GM23338 (cell line): ENCODE data around the gene DCLRE1B. TPM values are rescaled to one million over a fixed set of nuclear protein-coding genes. Genes with fewer than 3 reads are reported as not detected.

Experiments used
- ATAC-seq: fragments of 200-7000 bp; cut with Tn5 transposase; 3 replicates; pipeline ENCODE4 v1.9.1; 2020
- DNase-seq: peaks from one replicate; pipeline ENCODE4 v3.0.0-alpha.2; 2015; ENCODE audit warnings: low spot score
- H2AFZ ChIP-seq: fragments of 200-600 bp; sonication (generic); 2 replicates; pipeline ENCODE4 v1.8.0; 2016; ENCODE audit warnings: antibody characterized with exemption, mild to moderate bottlenecking, moderate library complexity
- H3F3A ChIP-seq: fragments of 200-600 bp; sonication (generic); replicated peaks from 2 replicates; pipeline ENCODE4 v1.8.0; 2017; ENCODE audit warnings: antibody characterized with exemption, mixed run types, low read depth
- H3K27ac ChIP-seq: fragments of 200-600 bp; sonication (generic); 2 replicates; pipeline ENCODE4 v1.6.1; 2016; ENCODE audit warnings: low read depth
- H3K27me3 ChIP-seq: fragments of 200-600 bp; sonication (generic); 2 replicates; pipeline ENCODE4 v1.8.0; 2016; ENCODE audit warnings: mild to moderate bottlenecking, mixed run types, moderate library complexity; ENCODE audit not compliant: insufficient read depth
- H3K36me3 ChIP-seq: fragments of 200-600 bp; sonication (generic); 2 replicates; pipeline ENCODE4 v1.8.0; 2016; ENCODE audit warnings: mild to moderate bottlenecking; ENCODE audit not compliant: insufficient read depth
- H3K4me1 ChIP-seq: fragments of 200-600 bp; sonication (generic); 2 replicates; pipeline ENCODE4 v1.8.0; 2016; ENCODE audit warnings: mild to moderate bottlenecking, moderate library complexity; ENCODE audit not compliant: insufficient read depth
- H3K4me2 ChIP-seq: fragments of 200-600 bp; sonication (generic); 2 replicates; pipeline ENCODE4 v1.7.1; 2017; ENCODE audit warnings: mixed run types
- H3K4me3 ChIP-seq: fragments of 200-600 bp; sonication (generic); 2 replicates; pipeline ENCODE4 v1.6.1; 2016; ENCODE audit warnings: mixed run types
- H3K79me2 ChIP-seq: fragments of 200-600 bp; sonication (generic); replicated peaks from 2 replicates; pipeline ENCODE4 v1.8.0; 2017; ENCODE audit warnings: mild to moderate bottlenecking; ENCODE audit not compliant: insufficient read depth
- H3K9me2 ChIP-seq: fragments of 200-600 bp; sonication (generic); 2 replicates; pipeline ENCODE4 v1.8.0; 2017; ENCODE audit not compliant: insufficient read depth
- H4K20me1 ChIP-seq: fragments of 200-600 bp; sonication (generic); replicated peaks from 2 replicates; pipeline ENCODE4 v1.8.0; 2017; ENCODE audit warnings: mild to moderate bottlenecking; ENCODE audit not compliant: insufficient read depth
- H3K27ac Mint-ChIP-seq: 2 replicates; pipeline ENCODE4 v1.8.0; 2020; ENCODE audit warnings: inconsistent platforms, mild to moderate bottlenecking, moderate library complexity, mixed read lengths
- H3K27me3 Mint-ChIP-seq: 3 replicates; pipeline ENCODE4 v1.8.0; 2022; ENCODE audit warnings: low read depth, mild to moderate bottlenecking, moderate library complexity, mixed read lengths, inconsistent platforms; ENCODE audit not compliant: insufficient read depth, poor library complexity
- H3K36me3 Mint-ChIP-seq: 3 replicates; pipeline ENCODE4 v1.8.0; 2021; ENCODE audit warnings: low read depth, mild to moderate bottlenecking, inconsistent platforms, moderate library complexity, mixed read lengths
- H3K4me1 Mint-ChIP-seq: 3 replicates; pipeline ENCODE4 v1.8.0; 2020; ENCODE audit warnings: mild to moderate bottlenecking, inconsistent platforms, mixed read lengths
- H3K4me3 Mint-ChIP-seq: 3 replicates; pipeline ENCODE4 v1.8.0; 2021; ENCODE audit warnings: moderate library complexity, mild to moderate bottlenecking, inconsistent platforms, mixed read lengths
- H3K9me3 Mint-ChIP-seq: 3 replicates; pipeline ENCODE4 v1.8.0; 2020; ENCODE audit warnings: moderate library complexity, mild to moderate bottlenecking, inconsistent platforms, mixed read lengths
- CREB1 ChIP-seq: fragments of 250-450 bp; sonication (Bioruptor Pico); IDR thresholded peaks from 2 replicates; pipeline ENCODE4 v1.5.0; 2020; ENCODE audit warnings: low read depth, mild to moderate bottlenecking, moderate library complexity
- EZH2 ChIP-seq: fragments of 200-600 bp; sonication (generic); IDR thresholded peaks from one replicate; pipeline ENCODE4 v1.8.0; 2017; ENCODE audit warnings: antibody characterized with exemption, mild to moderate bottlenecking, low read depth; ENCODE audit not compliant: unreplicated experiment
- EZH2phosphoT487 ChIP-seq: fragments of 200-600 bp; sonication (generic); IDR thresholded peaks from one replicate; pipeline ENCODE4 v1.8.1; 2018; ENCODE audit warnings: antibody characterized with exemption; ENCODE audit not compliant: unreplicated experiment
- JUNB ChIP-seq: IDR thresholded peaks from one replicate; pipeline ENCODE4 v1.6.1; 2016; ENCODE audit warnings: antibody characterized with exemption; ENCODE audit not compliant: unreplicated experiment
- NANOG ChIP-seq: IDR thresholded peaks from 2 replicates; pipeline ENCODE4 v1.6.1; 2016; ENCODE audit warnings: antibody characterized with exemption, borderline replicate concordance
- POLR2AphosphoS5 ChIP-seq: IDR thresholded peaks from 2 replicates; pipeline ENCODE4 v1.6.1; 2016; ENCODE audit warnings: antibody characterized with exemption, low read depth
- STAT1 ChIP-seq: IDR thresholded peaks from one replicate; pipeline ENCODE4 v1.6.1; 2016; ENCODE audit warnings: antibody characterized with exemption; ENCODE audit not compliant: unreplicated experiment
- ZNF114 ChIP-seq: fragments of 250-450 bp; sonication (Bioruptor Pico); IDR thresholded peaks from 2 replicates; pipeline ENCODE4 v1.5.0; 2020; ENCODE audit warnings: mild to moderate bottlenecking, moderate library complexity
- ZNF331 ChIP-seq: fragments of 250-450 bp; sonication (Bioruptor Pico); IDR thresholded peaks from 2 replicates; pipeline ENCODE4 v1.5.0; 2020; ENCODE audit warnings: low read depth, mild to moderate bottlenecking, moderate library complexity
- polyA plus RNA-seq: library from polyadenylated mRNA; unstranded; fragments of >200 nt; fragmentation: Nextera tagmentation; extraction: Ambion mirVana; gene quantifications from 2 replicates; pipeline ENCODE4 v1.2.1, GENCODE V29; 2016
- total RNA-seq: library from RNA; depleted of rRNA; stranded (reverse); fragments of >200 nt; shearing (Covaris generic); gene quantifications from 2 replicates; pipeline ENCODE4 v1.2.3, GENCODE V29; 2014
- TF ChIP-seq, protein P1 (sequence below): IDR thresholded peaks from 2 replicates; pipeline ENCODE4 v1.6.1; 2016; ENCODE audit warnings: antibody characterized with exemption
- TF ChIP-seq, protein P2 (sequence below): fragments of 250-450 bp; sonication (Bioruptor Pico); IDR thresholded peaks from 2 replicates; pipeline ENCODE4 v1.5.0; 2020; ENCODE audit warnings: mild to moderate bottlenecking, moderate library complexity
- TF ChIP-seq, protein P3 (sequence below): IDR thresholded peaks from one replicate; pipeline ENCODE4 v1.6.1; 2018; ENCODE audit warnings: antibody characterized with exemption; ENCODE audit not compliant: unreplicated experiment
- TF ChIP-seq, protein P4 (sequence below), 2 experiments: fragments of 200-600 bp in 1 of 2; sonication (generic) in 1 of 2; conservative IDR thresholded peaks; 2 replicates each; pipeline versions ENCODE4 v1.5.1 to v1.6.1; 2016 to 2017; ENCODE audit warnings: antibody characterized with exemption in 2 of 2, low read depth in 2 of 2, mild to moderate bottlenecking in 2 of 2, moderate library complexity in 1 of 2

The DCLRE1B gene
- total and polyA plus RNA-seq, 2 experiments from 2014 or later: 6.3 to 9.7 TPM

DNA sequence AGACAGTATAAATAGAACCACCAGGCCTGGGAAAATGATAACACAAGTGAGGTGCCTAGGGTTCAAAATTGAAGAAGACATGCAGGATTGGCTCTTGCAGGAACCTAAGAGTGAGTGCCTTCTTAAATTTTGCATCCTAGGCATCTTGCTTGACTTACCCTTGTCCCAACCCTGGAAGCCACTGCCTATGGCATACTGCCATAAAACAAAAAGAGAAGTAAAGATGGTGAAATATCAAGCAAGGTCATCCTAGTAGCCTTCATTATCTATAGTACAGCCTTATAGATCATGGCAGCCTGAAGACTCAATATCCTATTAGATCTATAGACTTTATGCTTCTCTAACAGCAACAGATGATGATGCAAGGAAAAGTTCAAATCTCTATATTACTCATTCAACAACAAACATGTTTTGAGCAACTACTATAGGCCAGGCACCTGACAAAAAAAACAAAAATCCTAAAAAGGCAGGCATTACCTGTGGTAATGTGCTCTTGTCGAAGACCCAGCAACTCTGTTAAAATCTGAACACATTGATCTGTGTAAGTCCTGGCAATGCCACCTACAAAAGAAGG is 6.8 kb upstream of the DCLRE1B start:
- H3K4me3 ChIP-seq: no peak overlapping the region
- H3K4me1 ChIP-seq: peaks cover under 1% of the 10 kb centered on the region; the same call in 1 of the 2 replicates
- no peaks in the 10 kb centered on the region; the same call in 1 of the 2 replicates for H3K36me3 ChIP-seq
- no peak overlapping the region for H3K4me3 Mint-ChIP-seq
- H2AFZ ChIP-seq: no peak overlapping the region
- H3K9me2 ChIP-seq: no peaks in the 10 kb centered on the region
- H3K27ac ChIP-seq: no peak overlapping the region
- H3K27me3 ChIP-seq: no peaks in the 10 kb centered on the region
- H3K4me1 Mint-ChIP-seq: peaks cover under 1% of the 10 kb centered on the region; the same call in 1 of the 3 replicates
- DNase-seq (no peak), ATAC-seq (no peak)
- H3K9me3 Mint-ChIP-seq: no peaks in the 10 kb centered on the region
- no peak overlapping the region for H3K4me2 ChIP-seq
- no peaks in the 10 kb centered on the region for H4K20me1 ChIP-seq
- TF ChIP-seq, protein P1, sequence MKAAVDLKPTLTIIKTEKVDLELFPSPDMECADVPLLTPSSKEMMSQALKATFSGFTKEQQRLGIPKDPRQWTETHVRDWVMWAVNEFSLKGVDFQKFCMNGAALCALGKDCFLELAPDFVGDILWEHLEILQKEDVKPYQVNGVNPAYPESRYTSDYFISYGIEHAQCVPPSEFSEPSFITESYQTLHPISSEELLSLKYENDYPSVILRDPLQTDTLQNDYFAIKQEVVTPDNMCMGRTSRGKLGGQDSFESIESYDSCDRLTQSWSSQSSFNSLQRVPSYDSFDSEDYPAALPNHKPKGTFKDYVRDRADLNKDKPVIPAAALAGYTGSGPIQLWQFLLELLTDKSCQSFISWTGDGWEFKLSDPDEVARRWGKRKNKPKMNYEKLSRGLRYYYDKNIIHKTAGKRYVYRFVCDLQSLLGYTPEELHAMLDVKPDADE: no peak
- TF ChIP-seq EZH2: no peak
- TF ChIP-seq, protein P2, sequence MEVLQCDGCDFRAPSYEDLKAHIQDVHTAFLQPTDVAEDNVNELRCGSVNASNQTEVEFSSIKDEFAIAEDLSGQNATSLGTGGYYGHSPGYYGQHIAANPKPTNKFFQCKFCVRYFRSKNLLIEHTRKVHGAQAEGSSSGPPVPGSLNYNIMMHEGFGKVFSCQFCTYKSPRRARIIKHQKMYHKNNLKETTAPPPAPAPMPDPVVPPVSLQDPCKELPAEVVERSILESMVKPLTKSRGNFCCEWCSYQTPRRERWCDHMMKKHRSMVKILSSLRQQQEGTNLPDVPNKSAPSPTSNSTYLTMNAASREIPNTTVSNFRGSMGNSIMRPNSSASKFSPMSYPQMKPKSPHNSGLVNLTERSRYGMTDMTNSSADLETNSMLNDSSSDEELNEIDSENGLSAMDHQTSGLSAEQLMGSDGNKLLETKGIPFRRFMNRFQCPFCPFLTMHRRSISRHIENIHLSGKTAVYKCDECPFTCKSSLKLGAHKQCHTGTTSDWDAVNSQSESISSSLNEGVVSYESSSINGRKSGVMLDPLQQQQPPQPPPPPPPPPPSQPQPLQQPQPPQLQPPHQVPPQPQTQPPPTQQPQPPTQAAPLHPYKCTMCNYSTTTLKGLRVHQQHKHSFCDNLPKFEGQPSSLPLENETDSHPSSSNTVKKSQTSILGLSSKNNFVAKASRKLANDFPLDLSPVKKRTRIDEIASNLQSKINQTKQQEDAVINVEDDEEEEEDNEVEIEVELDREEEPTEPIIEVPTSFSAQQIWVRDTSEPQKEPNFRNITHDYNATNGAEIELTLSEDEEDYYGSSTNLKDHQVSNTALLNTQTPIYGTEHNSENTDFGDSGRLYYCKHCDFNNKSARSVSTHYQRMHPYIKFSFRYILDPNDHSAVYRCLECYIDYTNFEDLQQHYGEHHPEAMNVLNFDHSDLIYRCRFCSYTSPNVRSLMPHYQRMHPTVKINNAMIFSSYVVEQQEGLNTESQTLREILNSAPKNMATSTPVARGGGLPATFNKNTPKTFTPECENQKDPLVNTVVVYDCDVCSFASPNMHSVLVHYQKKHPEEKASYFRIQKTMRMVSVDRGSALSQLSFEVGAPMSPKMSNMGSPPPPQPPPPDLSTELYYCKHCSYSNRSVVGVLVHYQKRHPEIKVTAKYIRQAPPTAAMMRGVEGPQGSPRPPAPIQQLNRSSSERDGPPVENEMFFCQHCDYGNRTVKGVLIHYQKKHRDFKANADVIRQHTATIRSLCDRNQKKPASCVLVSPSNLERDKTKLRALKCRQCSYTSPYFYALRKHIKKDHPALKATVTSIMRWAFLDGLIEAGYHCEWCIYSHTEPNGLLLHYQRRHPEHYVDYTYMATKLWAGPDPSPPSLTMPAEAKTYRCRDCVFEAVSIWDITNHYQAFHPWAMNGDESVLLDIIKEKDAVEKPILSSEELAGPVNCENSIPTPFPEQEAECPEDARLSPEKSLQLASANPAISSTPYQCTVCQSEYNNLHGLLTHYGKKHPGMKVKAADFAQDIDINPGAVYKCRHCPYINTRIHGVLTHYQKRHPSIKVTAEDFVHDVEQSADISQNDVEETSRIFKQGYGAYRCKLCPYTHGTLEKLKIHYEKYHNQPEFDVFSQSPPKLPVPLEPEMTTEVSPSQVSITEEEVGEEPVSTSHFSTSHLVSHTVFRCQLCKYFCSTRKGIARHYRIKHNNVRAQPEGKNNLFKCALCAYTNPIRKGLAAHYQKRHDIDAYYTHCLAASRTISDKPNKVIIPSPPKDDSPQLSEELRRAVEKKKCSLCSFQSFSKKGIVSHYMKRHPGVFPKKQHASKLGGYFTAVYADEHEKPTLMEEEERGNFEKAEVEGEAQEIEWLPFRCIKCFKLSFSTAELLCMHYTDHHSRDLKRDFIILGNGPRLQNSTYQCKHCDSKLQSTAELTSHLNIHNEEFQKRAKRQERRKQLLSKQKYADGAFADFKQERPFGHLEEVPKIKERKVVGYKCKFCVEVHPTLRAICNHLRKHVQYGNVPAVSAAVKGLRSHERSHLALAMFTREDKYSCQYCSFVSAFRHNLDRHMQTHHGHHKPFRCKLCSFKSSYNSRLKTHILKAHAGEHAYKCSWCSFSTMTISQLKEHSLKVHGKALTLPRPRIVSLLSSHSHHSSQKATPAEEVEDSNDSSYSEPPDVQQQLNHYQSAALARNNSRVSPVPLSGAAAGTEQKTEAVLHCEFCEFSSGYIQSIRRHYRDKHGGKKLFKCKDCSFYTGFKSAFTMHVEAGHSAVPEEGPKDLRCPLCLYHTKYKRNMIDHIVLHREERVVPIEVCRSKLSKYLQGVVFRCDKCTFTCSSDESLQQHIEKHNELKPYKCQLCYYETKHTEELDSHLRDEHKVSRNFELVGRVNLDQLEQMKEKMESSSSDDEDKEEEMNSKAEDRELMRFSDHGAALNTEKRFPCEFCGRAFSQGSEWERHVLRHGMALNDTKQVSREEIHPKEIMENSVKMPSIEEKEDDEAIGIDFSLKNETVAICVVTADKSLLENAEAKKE: no peak
- no peak for TF ChIP-seq ZNF114 (CRISPR knock-in tag)
- no peak for TF ChIP-seq POLR2AphosphoS5
- no peak for TF ChIP-seq CREB1
- no peak for TF ChIP-seq NANOG
- TF ChIP-seq EZH2phosphoT487: no peak
- TF ChIP-seq JUNB: no peak
- TF ChIP-seq ZNF331 (CRISPR knock-in tag): no peak
- TF ChIP-seq, protein P3, sequence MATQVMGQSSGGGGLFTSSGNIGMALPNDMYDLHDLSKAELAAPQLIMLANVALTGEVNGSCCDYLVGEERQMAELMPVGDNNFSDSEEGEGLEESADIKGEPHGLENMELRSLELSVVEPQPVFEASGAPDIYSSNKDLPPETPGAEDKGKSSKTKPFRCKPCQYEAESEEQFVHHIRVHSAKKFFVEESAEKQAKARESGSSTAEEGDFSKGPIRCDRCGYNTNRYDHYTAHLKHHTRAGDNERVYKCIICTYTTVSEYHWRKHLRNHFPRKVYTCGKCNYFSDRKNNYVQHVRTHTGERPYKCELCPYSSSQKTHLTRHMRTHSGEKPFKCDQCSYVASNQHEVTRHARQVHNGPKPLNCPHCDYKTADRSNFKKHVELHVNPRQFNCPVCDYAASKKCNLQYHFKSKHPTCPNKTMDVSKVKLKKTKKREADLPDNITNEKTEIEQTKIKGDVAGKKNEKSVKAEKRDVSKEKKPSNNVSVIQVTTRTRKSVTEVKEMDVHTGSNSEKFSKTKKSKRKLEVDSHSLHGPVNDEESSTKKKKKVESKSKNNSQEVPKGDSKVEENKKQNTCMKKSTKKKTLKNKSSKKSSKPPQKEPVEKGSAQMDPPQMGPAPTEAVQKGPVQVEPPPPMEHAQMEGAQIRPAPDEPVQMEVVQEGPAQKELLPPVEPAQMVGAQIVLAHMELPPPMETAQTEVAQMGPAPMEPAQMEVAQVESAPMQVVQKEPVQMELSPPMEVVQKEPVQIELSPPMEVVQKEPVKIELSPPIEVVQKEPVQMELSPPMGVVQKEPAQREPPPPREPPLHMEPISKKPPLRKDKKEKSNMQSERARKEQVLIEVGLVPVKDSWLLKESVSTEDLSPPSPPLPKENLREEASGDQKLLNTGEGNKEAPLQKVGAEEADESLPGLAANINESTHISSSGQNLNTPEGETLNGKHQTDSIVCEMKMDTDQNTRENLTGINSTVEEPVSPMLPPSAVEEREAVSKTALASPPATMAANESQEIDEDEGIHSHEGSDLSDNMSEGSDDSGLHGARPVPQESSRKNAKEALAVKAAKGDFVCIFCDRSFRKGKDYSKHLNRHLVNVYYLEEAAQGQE: no peak
- no peak for TF ChIP-seq STAT1
- TF ChIP-seq, protein P4, sequence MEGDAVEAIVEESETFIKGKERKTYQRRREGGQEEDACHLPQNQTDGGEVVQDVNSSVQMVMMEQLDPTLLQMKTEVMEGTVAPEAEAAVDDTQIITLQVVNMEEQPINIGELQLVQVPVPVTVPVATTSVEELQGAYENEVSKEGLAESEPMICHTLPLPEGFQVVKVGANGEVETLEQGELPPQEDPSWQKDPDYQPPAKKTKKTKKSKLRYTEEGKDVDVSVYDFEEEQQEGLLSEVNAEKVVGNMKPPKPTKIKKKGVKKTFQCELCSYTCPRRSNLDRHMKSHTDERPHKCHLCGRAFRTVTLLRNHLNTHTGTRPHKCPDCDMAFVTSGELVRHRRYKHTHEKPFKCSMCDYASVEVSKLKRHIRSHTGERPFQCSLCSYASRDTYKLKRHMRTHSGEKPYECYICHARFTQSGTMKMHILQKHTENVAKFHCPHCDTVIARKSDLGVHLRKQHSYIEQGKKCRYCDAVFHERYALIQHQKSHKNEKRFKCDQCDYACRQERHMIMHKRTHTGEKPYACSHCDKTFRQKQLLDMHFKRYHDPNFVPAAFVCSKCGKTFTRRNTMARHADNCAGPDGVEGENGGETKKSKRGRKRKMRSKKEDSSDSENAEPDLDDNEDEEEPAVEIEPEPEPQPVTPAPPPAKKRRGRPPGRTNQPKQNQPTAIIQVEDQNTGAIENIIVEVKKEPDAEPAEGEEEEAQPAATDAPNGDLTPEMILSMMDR (conservative IDR thresholded peaks at IDR 0.05; ENCODE audit: low read depth in 2 of 2): no peak
- H3K27ac Mint-ChIP-seq: no peak overlapping the region
- H3K36me3 Mint-ChIP-seq: peaks cover 10% of the 10 kb centered on the region; the same call in 1 of the 3 replicates
- peaks cover 4% of the 10 kb centered on the region for H3K27me3 Mint-ChIP-seq
- H3K79me2 ChIP-seq: 0 out of 2 replicates have a peak, but pooled peaks cover 3% of the 10 kb centered on the region
- H3F3A ChIP-seq: peaks cover 2% of the 10 kb centered on the region; the same call in 1 of the 2 replicates
